NCI-H187 treated with DMSO at 0.1 percent for 48 hours (cell line): ENCODE results near the gene IFI35.
"Not testable (repeated sequence)": the region's sequence is repeated elsewhere in the genome, so short reads cannot be mapped to it uniquely, and the experiment has no call there.

Source experiments
- DNase-seq: peaks from one replicate; lab custom pipeline; 2025; lab: John Stamatoyannopoulos, UW

The IFI35 gene

DNA sequence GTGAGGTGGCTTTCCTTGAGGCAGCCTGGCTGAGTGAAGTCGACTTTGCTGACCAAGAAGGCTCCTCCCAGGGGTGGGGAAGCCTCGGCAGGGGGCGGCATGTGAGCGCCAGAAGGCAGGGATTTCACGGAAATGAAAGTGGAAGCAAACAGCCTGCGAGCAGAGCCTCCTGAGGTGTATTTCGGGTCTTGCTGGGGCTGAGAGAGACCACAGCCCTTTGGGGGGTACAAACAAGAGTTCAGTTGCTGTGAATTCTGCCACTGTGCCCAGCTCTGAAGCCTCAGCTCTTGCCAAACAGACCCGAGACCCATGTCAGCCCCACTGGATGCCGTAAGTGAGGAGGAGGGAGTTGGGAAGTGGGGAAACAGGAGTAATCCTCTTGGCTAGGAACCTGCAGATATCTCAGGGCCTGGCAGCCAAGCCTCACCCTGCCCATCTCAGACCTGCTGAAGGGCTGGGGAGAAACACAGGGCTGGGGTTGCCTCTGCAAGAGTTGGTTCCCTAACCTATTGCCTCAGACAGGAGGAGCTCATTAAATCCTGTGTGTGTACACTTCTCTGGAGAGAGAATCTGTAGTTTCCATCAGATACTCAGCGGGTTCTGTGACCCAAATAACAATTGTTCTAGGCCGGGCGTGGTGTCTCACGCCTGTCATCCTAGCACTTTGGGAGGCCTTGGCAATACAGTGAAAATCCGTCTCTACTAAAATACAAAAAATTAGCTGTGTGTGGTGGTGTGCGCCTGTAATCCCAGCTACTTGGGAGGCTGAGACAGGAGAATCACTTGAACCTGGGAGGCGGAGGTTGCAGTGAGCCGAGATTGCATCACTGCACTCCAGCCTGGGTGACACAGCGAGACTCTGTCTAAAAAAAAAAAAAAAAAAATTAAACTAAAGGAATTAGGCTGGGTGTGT, at the start of gene IFI35:
TSS of gene IFI35 (plus strand) at position 146 of the 913 bp plus-strand sequence. CDS start at position 310, 164 bp downstream.
- DNase-seq = no peak

DNA sequence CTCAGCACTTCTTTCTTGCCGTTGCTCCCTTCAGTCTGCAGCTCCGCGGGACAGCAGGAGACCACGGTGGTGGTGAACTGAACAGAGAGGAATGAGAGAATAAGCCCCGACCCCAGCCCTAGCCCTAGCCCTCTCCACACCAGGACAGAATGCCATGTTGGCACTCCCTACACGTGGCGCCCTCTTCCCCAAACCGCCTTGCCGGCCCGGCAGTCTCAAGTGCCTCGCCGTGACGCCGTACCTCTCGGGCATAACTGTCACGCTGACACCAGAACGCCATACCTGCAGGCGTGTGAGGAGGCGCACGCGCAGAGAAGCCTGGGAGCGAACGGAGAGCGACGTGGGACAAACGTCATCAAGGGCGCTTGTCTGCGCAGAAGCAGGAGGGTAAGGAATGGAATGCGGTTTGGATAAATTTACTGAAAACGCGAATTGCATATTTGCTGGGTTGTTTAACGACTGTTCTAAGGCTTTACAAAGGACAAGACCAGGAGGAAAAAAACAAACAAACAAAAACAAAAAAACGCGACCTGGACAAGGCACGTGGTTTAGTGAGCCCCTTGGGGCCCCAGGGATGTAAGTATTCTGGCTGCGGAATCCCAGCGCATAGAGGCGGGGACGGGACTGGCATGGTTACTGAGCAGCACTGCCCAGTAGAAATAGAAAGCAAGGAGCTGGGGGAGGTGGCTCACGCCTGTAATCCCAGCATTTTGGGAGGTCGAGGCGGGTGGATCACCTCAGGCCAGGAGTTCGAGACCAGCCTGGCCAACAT, 42.2 kb upstream of the IFI35 start, which contains the start of gene AARSD1:
TSS of gene AARSD1 (minus strand) at position 294 of the 772 bp plus-strand sequence. CDS start at position 280, 14 bp downstream.
- DNase-seq = peak; percentile 69

DNA sequence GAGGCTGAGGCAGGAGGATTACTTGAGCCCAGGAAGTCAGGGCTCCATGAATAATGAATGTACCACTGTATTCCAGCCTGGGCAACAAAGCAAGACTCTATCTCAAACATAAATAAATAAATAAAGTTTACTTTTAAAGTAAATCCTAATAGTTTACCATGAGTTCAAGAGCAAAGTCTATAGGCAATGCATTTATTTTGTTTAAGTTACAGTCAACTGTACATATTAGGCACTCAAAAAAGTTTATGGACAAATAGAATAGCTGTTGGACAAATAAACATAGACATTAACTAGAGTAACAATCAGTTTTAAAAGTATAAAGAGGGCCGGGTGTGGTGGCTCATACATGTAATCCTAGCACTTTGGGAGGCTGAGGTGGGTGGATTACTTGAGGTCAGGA, 38.7 kb upstream of the IFI35 start:
- no peak for DNase-seq

DNA sequence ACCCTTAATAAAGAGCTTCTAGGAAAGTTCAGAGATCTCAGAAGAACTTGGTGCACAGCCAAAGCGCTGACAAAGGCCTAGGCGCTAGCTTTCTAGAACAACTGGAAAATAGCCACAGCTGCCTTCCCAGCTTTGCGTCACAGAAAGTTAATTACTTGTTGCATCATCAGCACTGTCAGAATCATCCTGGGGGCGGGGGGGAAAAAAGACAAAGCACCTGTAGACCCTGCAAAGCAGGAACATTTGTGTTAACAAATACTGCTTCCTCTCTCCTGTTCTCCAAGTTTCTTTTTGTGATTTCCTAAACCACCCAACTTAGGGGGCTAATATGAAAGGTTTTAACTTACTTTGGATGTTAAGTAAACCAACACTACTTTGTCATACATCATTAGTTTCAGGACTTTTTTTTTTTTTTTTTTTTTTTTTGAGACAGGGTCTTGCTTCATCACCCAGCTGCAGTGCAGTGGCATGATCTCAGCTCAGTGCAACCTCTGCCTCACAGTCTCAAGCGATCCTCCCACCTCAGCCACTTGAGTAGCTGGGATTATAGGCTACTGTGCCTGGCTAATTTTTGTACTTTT, 37.5 kb upstream of the IFI35 start:
- DNase-seq = no peak

DNA sequence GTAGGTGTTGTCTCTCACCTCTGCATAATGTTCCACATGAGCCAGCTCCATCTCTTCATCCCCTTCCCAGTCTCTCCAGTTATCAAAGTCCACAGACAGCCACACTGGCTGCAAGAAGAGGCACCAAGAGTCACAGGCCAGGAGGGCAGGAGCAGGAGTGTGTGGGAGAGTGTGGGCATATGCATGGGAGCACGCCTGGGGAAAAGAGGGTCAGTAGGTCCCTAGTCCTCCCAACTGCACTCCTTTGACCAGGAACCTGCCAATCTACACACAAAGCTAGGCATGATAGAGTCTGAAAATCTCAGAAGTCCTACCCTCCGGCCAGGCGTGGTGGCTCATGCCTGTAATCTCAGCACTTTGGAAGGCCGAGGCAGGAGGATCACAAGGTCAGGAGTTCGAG, 35.0 kb upstream of the IFI35 start:
- no peak for DNase-seq

DNA sequence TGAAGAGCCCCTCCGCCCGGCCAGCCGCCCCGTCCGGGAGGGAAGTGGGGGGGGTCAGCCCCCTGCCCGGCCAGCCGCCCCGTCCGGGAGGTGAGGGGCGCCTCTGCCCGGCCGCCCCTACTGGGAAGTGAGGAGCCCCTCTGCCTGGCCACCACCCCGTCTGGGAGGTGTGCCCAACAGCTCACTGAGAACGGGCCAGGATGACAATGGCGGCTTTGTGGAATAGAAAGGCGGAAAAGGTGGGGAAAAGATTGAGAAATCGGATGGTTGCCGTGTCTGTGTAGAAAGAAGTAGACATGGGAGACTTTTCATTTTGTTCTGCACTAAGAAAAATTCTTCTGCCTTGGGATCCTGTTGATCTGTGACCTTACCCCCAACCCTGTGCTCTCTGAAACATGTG, 33.3 kb upstream of the IFI35 start:
- DNase-seq = not testable (repeated sequence)

DNA sequence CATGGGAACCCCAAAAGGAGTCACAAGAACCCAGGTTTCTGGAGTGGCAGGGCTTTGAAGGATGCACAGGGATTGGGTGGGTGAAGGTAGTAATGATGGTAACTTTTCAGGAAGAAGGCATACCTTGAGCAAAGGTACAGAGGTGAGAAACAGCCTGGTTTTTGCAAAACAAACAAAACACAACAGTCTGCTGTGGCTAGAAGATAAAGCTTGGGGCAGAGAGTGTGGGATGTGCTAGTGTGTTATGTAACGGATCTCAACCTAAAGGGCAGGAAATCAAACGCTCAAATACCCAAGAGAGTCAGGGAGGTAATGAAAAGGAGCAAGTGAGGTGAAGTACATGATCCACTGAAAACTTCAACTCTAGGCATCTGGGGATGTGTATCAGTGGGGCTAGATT, 31.3 kb upstream of the IFI35 start:
- DNase-seq = no peak

DNA sequence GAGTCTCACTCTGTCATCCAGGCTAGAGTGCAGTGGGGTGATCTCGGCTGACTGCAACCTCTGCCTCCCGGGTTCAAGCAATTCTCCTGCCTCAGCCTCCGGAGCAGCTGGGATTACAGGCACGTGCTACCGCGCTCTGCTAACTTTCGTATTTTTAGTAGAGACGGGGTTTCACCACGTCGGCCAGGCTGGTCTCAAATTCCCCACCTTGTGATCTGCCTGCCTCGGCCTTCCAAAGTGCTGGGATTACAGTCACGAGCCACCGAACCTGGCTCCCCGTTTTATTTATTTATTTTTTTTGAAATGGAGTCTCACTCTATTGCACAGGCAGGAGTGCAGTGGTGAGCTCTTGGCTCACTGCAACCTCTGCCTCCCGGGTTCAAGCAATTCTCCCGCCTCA, 30.9 kb upstream of the IFI35 start:
- DNase-seq = not testable (repeated sequence)

DNA sequence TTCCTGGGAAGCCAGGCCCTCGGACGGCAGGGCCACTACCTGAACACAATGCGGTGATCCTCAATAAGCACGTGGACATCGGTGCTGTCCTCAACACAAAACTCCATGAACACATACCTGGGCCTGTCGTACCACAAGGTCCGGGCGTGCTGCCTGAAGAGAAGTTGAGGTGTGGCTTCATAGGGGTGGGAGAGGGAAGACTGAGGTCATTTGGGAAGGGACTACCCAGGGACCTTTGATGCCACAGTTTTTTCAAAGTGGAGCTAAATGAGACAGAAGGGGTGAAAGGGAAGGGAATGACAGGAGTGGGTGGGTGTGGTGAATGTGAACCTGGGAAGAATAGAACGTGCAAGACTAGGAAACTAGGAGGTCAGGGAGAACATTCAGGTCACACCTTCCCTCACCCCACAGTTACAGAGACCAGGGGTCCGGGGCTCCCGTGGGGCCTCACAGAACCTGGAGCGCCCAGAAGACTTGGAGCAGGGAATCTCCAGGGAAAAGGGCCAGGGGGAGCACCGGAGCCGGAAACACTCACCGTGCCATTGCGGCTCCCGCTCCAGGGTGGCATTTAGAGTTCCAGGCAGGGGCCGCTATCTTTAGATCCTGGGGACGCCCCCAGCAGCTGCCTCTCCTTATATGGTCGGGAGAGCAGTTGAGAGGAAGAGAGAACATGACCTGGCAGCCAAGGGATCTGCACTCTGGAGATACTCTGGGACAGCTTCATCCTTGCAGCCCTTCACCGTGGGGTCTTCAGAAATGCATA, 26.9 kb upstream of the IFI35 start, which contains the start of gene PTGES3L:
TSS of gene PTGES3L (minus strand) at position 570 of the 763 bp plus-strand sequence. CDS start at position 543, 27 bp downstream.
- no peak for DNase-seq

DNA sequence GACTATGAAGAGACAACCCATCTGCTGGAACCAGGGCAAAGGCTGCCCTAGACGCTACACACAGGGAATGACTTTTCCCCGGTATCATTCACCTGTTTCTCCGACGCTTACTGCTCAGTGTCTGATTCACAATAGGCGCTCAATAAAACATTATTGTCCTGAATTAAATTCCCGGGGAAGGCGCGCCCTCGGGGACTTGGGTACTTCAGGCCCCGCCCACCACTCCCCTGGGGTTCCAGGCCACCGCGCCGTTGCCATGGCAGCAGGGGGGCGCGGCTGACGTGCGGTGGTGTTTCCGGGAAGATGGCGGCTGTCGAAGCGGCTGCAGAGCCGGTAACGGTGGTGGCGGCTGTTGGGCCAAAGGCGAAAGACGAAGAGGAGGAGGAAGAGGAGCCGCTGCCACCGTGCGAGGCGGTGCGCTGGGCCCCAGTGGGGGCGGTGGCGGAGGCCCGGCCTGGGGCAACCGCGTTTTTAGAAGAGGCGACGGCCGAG, 26.3 kb upstream of the IFI35 start, which contains the start of gene RUNDC1:
TSS of gene RUNDC1 (plus strand) at position 292 of the 492 bp plus-strand sequence. CDS start at position 304, 12 bp downstream.
- DNase-seq = peak; percentile 34

DNA sequence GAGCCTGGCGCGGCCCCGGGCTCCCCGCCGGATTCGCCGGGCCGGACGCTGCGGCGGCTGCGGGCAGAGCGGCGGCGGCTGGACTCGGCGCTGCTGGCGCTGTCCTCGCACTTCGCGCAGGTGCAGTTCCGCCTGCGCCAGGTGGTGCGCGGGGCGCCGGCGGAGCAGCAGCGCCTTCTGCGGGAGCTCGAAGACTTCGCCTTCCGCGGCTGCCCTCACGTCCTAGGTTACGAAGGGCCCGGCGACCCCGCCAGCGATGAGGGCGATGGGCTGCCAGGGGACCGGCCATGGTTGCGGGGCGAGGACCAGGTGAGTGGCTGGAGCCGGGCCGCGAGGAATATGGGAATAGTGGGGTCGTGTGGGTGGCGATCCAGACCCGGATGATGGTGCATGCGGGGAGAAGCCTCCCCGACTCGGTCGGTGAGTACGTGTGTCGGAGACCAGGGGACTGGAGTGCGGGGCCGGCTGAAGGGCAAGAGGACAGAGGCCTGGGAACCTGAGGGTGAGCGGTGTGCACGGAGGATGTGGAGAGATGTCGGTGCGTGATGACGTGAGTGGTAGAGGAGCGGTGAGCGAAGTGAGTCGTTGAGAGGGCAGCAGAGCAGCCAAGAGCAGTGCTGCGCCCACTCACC, 25.7 kb upstream of the IFI35 start:
- no peak for DNase-seq

DNA sequence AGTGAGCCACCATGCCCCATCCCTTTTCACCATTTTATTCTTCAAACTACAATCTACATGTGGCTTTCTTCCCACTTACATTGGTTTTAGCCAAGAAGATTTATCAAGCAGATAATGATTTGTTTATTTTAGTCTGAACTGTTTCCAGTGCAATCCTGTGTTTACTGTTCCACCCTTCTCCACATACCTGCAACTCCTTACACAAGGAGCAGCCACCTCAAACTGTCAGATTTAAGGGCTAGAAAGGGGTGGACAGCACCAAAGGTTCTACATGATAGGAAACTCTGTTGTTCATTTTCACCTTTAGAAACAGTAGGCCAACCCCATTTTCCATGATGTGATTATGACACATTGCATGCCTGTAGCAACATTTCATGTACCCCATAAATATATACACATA, 24.3 kb upstream of the IFI35 start:
- no peak for DNase-seq

DNA sequence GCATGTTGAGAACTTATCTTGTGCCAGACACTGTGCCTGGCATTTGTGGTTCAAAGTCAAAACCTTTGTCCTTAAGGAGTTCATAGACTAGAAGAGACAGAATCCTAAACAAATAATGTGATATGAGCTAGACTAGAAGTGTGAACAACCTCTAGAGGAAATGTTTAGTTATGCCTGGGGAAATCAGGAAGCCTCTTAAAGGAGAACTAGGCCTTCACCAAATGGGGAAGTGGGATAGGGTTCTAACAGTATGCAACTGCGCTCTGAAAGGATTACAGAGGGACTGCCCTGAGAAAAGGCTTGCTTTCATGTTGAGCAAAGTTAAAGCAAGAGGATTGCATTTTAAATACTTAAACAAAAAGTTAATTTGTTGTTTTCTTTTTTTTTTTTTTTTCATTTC, 21.4 kb upstream of the IFI35 start:
- DNase-seq = no peak

DNA sequence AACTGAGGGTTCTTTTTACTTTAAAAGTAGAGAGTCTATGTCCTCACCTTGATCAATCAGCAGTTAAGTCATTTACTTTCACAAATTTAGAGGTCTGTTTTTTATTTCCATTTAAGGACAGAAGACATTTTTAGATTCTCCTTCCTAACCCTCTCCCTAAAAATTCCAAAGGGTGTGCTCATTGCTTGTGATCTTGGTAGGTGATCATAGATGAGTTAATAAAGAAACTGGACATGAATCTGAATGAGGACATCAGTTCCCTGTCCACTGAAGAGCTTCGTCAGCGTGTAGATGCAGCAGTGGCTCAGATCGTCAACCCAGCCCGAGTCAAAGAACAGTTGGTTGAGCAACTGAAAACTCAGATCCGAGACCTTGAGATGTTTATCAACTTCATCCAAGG, 17.4 kb upstream of the IFI35 start:
- DNase-seq = no peak

DNA sequence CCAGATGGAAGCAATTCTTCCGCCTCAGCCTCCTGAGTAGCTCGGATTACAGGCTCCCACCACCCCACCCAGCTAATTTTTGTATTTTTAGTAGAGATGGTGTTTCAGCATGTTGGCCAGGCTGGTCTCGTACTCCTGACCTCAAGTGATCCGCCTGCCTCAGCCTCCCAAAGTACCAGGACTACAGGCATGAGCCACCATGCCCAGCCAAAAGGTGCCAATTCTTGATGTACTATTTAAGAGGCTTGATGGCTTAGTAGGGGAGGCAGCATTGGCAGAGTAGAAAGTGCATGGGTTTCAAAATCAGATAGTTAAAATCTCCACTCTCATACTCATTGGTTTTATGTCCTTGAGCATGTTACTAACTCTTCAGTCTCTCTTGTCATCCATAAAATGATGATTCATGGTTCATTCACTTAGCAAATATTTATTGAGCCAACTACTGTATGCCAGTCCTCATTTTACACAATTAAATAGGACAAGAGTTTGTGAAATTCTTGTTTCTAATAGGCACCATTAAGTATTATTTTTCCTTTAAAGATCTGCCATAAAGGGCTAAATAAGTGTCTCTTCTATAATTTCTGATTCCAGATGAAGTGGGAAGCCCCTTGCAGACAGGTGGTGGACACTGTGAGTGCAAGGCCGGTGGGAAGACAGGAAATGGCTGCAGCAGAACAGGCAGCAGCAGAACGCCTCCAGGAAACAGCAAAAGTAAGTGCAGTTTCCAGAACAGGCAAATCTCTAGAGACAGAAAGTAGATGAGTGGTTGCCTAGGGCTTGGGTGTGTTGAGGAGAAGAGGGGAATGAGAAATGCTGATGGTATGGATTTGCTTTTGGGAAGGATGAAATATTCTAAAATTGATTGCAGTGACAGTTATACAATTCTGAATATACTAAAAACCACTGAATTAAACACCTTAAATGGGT, 16.6 kb upstream of the IFI35 start:
- no peak for DNase-seq

DNA sequence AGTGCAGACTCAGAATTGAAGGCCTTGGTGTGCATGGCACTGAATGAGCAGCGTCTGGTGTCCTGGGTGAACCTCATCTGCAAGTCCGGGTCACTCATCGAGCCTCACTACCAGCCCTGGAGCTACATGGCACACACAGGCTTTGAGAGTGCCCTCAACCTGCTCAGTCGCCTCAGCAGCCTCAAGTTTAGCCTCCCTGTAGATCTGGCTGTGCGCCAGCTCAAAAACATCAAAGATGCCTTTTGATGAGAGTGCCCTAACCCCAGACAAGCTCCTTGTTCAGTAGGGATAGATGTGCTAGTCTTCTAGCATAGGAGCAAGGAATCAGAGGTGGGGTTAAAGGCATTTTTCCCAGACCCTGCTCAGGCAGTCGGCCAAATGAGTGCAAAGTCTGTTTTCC, 15.1 kb upstream of the IFI35 start:
- no peak for DNase-seq

DNA sequence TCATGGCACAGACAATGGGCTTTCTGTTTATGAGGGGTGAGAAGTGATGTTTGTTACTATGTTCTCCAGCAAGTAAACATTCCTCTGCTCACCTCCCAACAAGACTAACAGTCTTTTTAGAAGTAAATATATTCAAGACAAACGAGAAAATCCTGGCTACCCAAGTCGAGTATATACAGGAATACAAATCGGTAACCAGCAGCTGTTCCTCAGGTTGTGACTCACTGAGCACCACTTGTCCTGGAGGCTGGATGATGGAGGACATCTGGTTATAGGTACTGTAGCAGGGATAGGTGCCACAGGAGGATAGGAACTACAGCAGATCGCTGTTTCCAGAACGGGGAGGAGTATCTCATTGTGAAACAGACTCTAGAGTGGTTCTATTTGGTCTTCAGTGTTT, 13.7 kb upstream of the IFI35 start:
- DNase-seq = no peak

DNA sequence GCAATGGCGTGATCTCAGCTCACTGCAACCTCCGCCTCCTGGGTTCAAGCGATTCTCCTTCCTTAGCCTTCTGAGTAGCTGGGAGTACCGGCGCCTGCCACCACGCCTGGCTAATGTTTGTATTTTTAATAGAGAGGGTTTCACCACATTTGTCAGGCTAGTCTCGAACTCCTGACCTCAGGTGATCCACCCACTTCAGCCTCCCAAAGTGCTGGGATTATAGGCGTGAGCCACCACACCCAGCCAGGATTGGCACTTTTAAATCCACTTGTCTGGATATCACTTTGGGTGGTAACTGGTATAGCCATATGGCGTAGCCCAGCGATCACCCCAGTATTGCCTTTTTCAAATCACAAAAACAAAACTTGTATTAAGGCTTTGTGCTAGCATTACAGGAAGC, 12.7 kb upstream of the IFI35 start:
- not testable (repeated sequence) for DNase-seq

DNA sequence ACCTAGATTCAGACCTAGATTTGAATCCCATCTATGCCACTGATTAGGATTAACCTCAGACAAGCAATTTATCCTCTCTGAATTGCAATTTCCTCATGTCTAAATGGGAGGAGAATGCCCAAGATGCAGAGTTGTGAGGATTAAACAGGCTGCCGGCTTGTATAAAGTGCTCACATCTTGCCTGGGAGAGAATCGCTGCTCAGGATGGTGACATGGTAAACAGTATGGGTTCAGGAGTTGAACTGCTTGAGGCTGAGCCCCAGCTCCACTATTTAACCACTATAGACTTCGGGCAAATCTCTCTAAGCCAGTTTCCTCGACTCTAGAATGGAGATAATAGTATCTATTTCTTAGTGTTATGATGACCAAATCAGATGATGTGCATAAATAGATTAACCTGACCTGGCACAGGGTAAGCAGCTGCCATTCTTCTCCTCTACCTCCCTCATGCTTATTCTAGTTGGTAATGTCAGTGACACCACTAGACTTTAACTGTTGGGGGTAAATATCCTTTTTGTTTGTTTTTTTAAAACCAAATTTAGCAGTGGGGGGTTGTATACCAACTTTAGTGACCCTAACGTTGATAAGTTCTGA, 9.1 kb upstream of the IFI35 start:
- no peak for DNase-seq
